ENCODE data around the gene NMT2.

Gene NMT2

GRCh38 chr10:15140698-15141097 is 27.8 kb downstream of the NMT2 start:
- Histone ChIP-seq H3K4me1 (peaks cover 19 to 57% (median 44%) of the 10 kb centered on the region in 10 experiments), H3K4me2 (peak overlapping the region; percentile 69 to 92 (median 80)), H3K9me3 (replicated peaks in 1 of 11) (peaks cover 0 to 6% (median 0%) of the 10 kb centered on the region in 11 experiments; a peak in 4 of 22 replicates), H3K4me3 (peak overlapping the region in 3 of 10 experiments; percentile 10 to 44 (median 19); a peak in 3 of 20 replicates), H3K27ac (peak overlapping the region in 7 of 11 experiments; percentile 20 to 56 (median 35); a peak in 11 of 22 replicates), H3K36me3 (peaks cover 0 to 5% (median 0%) of the 10 kb centered on the region in 11 experiments; a peak in 2 of 22 replicates), H4K20me1 (peaks cover 0 to 12% (median 0%) of the 10 kb centered on the region in 11 experiments; a peak in 3 of 22 replicates), H3K9ac (peak overlapping the region in 7 of 11 experiments; percentile 2 to 34 (median 27); a peak in 9 of 22 replicates), H3K27me3 (no peaks in the 10 kb centered on the region)
- no peak for TF ChIP-seq Cebpa-rat (IDR thresholded peaks at IDR 0.05)

GRCh38 chr10:15137636-15138035 is 30.9 kb downstream of the NMT2 start:
- Histone ChIP-seq H3K4me1 (peaks cover 19 to 47% (median 40%) of the 10 kb centered on the region in 10 experiments), H4K20me1 (peaks cover 0 to 12% (median 0%) of the 10 kb centered on the region in 11 experiments; a peak in 4 of 22 replicates), H3K9ac (no peak overlapping the region), H3K4me3 (no peak overlapping the region), H3K27me3 (no peaks in the 10 kb centered on the region), H3K9me3 (replicated peaks in 1 of 11) (peaks cover 0 to 6% (median 0%) of the 10 kb centered on the region in 11 experiments; a peak in 2 of 22 replicates), H3K36me3 (peaks cover 15 to 36% (median 21%) of the 10 kb centered on the region in 11 experiments; a peak in 18 of 22 replicates), H3K4me2 (no peak overlapping the region; a peak in 1 of 22 replicates), H3K27ac (no peak overlapping the region)
- no peak for TF ChIP-seq Cebpa-rat (IDR thresholded peaks at IDR 0.05)

- H3K9ac ChIP-seq, result no peak overlapping the region
- H3K27me3 ChIP-seq, result no peaks in the 10 kb centered on the region
- peaks cover 15 to 40% (median 25%) of the 10 kb centered on the region in 11 experiments; a peak in 18 of 22 replicates for H3K36me3 ChIP-seq
- H4K20me1 ChIP-seq, result peaks cover 0 to 12% (median 0%) of the 10 kb centered on the region in 11 experiments; a peak in 4 of 22 replicates
- H3K4me2 ChIP-seq, result no peak overlapping the region
- peaks cover 19 to 41% (median 33%) of the 10 kb centered on the region in 10 experiments for H3K4me1 ChIP-seq
- TF ChIP-seq Cebpa-rat (IDR thresholded peaks at IDR 0.05), result no peak
- H3K9me3 ChIP-seq (replicated peaks in 1 of 11), result peaks cover 0 to 6% (median 0%) of the 10 kb centered on the region in 11 experiments; a peak in 2 of 22 replicates
- H3K4me3 ChIP-seq, result no peak overlapping the region
- H3K27ac ChIP-seq, result no peak overlapping the region
Observed at GRCh38 chr10:15137036-15137359, 31.5 kb downstream of the NMT2 start.

GRCh38 chr10:15136129-15137035 is 32.1 kb downstream of the NMT2 start:
- H3K4me2 ChIP-seq, result peak overlapping the region in 8 of 11 experiments; percentile 13 to 55 (median 36); a peak in 11 of 22 replicates
- H3K27ac ChIP-seq, result 0 out of 22 replicates have a peak overlapping the region, but pooled peaks of 1 of the 11 experiments have one; percentile 10
- H4K20me1 ChIP-seq, result peaks cover 0 to 7% (median 0%) of the 10 kb centered on the region in 11 experiments; a peak in 4 of 22 replicates
- no peak overlapping the region for H3K4me3 ChIP-seq
- no peak for TF ChIP-seq Cebpa-rat (IDR thresholded peaks at IDR 0.05)
- H3K9me3 ChIP-seq (replicated peaks in 1 of 11), result peaks cover 0 to 6% (median 0%) of the 10 kb centered on the region in 11 experiments; a peak in 2 of 22 replicates
- no peaks in the 10 kb centered on the region for H3K27me3 ChIP-seq
- no peak overlapping the region for H3K9ac ChIP-seq
- peaks cover 15 to 43% (median 29%) of the 10 kb centered on the region in 11 experiments; a peak in 18 of 22 replicates for H3K36me3 ChIP-seq
- peaks cover 15 to 35% (median 27%) of the 10 kb centered on the region in 10 experiments for H3K4me1 ChIP-seq

- Histone ChIP-seq H3K4me3 (no peak overlapping the region), H3K4me1 (peaks cover 0 to 6% (median 2%) of the 10 kb centered on the region in 10 experiments; a peak in 10 of 20 replicates), H3K36me3 (peaks cover 20 to 70% (median 44%) of the 10 kb centered on the region in 11 experiments; a peak in 20 of 22 replicates), H3K9me3 (replicated peaks in 1 of 11) (peaks cover 0 to 6% (median 0%) of the 10 kb centered on the region in 11 experiments; a peak in 1 of 22 replicates), H4K20me1 (no peaks in the 10 kb centered on the region; a peak in 1 of 22 replicates), H3K9ac (no peak overlapping the region), H3K4me2 (no peak overlapping the region), H3K27me3 (no peaks in the 10 kb centered on the region), H3K27ac (no peak overlapping the region)
- TF ChIP-seq Cebpa-rat (IDR thresholded peaks at IDR 0.05), result no peak
Observed at GRCh38 chr10:15131330-15131729, 37.2 kb downstream of the NMT2 start.

GRCh38 chr10:15124908-15125307 is 43.6 kb downstream of the NMT2 start:
- Histone ChIP-seq H3K4me2 (no peak overlapping the region), H4K20me1 (no peaks in the 10 kb centered on the region), H3K9ac (no peak overlapping the region), H3K27ac (no peak overlapping the region), H3K4me3 (no peak overlapping the region), H3K27me3 (no peaks in the 10 kb centered on the region), H3K4me1 (peaks cover 0 to 11% (median 0%) of the 10 kb centered on the region in 10 experiments; a peak in 5 of 20 replicates), H3K36me3 (peaks cover 16 to 55% (median 35%) of the 10 kb centered on the region in 11 experiments; a peak in 21 of 22 replicates), H3K9me3 (replicated peaks in 1 of 11) (peaks cover 0 to 13% (median 0%) of the 10 kb centered on the region in 11 experiments; a peak in 2 of 22 replicates)
- no peak for TF ChIP-seq Cebpa-rat (IDR thresholded peaks at IDR 0.05)

GRCh38 chr10:15124190-15124589 is 44.3 kb downstream of the NMT2 start:
- no peak for TF ChIP-seq Cebpa-rat (IDR thresholded peaks at IDR 0.05)
- H3K4me3 ChIP-seq, result no peak overlapping the region
- no peaks in the 10 kb centered on the region for H4K20me1 ChIP-seq
- H3K4me2 ChIP-seq, result no peak overlapping the region
- peaks cover 0 to 12% (median 4%) of the 10 kb centered on the region in 10 experiments; a peak in 14 of 20 replicates for H3K4me1 ChIP-seq
- H3K27ac ChIP-seq, result no peak overlapping the region
- no peak overlapping the region for H3K9ac ChIP-seq
- no peaks in the 10 kb centered on the region for H3K27me3 ChIP-seq
- peaks cover 23 to 60% (median 41%) of the 10 kb centered on the region in 11 experiments; a peak in 21 of 22 replicates for H3K36me3 ChIP-seq
- peaks cover 0 to 19% (median 0%) of the 10 kb centered on the region in 11 experiments; a peak in 2 of 22 replicates for H3K9me3 ChIP-seq (replicated peaks in 1 of 11)

GRCh38 chr10:15123749-15124184 is 44.7 kb downstream of the NMT2 start:
- Histone ChIP-seq H3K27ac (no peak overlapping the region), H3K9ac (no peak overlapping the region), H4K20me1 (no peaks in the 10 kb centered on the region), H3K4me1 (peaks cover 0 to 17% (median 8%) of the 10 kb centered on the region in 10 experiments; a peak in 17 of 20 replicates), H3K4me3 (no peak overlapping the region), H3K4me2 (peak overlapping the region in 3 of 11 experiments; percentile 1 to 2 (median 1); a peak in 1 of 22 replicates), H3K27me3 (no peaks in the 10 kb centered on the region), H3K36me3 (peaks cover 27 to 64% (median 43%) of the 10 kb centered on the region in 11 experiments; a peak in 21 of 22 replicates), H3K9me3 (replicated peaks in 1 of 11) (peaks cover 0 to 19% (median 0%) of the 10 kb centered on the region in 11 experiments; a peak in 2 of 22 replicates)
- TF ChIP-seq Cebpa-rat (IDR thresholded peaks at IDR 0.05), result no peak

Data from BLaER1 treated with 17β-estradiol and CSF1 and Interleukin-3, amounts not matched to agents 10 nM and 100 nM (cell line).